ENCODE results near the gene PRR14.
"Not testable (repeated sequence)": the region's sequence is repeated elsewhere in the genome, so short reads cannot be mapped to it uniquely, and the experiment has no call there.

PRR14 gene

GRCh38 chr16:30700971-30701370 lies 50.2 kb downstream of the PRR14 start:
- Histone ChIP-seq H3K4me3 (ENCODE audit: low read depth in 1 of 2, low read length in 2 of 2) (no peak overlapping the region), H3K9me3 (ENCODE audit: control insufficient read depth in 1 of 2, low read length in 2 of 2) (no peaks in the 10 kb centered on the region), H3K27ac (ENCODE audit: low read depth, low read length) (no peak overlapping the region), H3K4me1 (ENCODE audit: control insufficient read depth in 1 of 2, insufficient read depth in 2 of 2, low read length in 2 of 2) (peaks cover 11 to 14% of the 10 kb centered on the region in 2 donors), H3K9ac (ENCODE audit: low read depth in 1 of 2, low read length in 2 of 2) (no peak overlapping the region), H3K27me3 (ENCODE audit: control insufficient read depth in 1 of 2, insufficient read depth in 2 of 2, low read length in 2 of 2) (no peaks in the 10 kb centered on the region), H3K36me3 (ENCODE audit: control insufficient read depth in 1 of 2, insufficient read depth in 2 of 2, low read length in 2 of 2) (peaks cover 26 to 49% of the 10 kb centered on the region in 2 donors)

GRCh38 chr16:30703071-30703470 lies 52.3 kb downstream of the PRR14 start:
- H3K27me3 ChIP-seq (ENCODE audit: control insufficient read depth in 1 of 2, insufficient read depth in 2 of 2, low read length in 2 of 2); H3K4me3 ChIP-seq (ENCODE audit: low read depth in 1 of 2, low read length in 2 of 2); H3K9ac ChIP-seq (ENCODE audit: low read depth in 1 of 2, low read length in 2 of 2); H3K27ac ChIP-seq (ENCODE audit: low read depth, low read length); H3K9me3 ChIP-seq (ENCODE audit: control insufficient read depth in 1 of 2, low read length in 2 of 2): not testable (repeated sequence)
- H3K36me3 ChIP-seq (ENCODE audit: control insufficient read depth in 1 of 2, insufficient read depth in 2 of 2, low read length in 2 of 2) = peaks cover 42 to 70% of the 10 kb centered on the region in 2 donors
- peaks cover 11% of the 10 kb centered on the region in 2 donors for H3K4me1 ChIP-seq (ENCODE audit: control insufficient read depth in 1 of 2, insufficient read depth in 2 of 2, low read length in 2 of 2)

GRCh38 chr16:30703971-30704370 lies 53.2 kb downstream of the PRR14 start:
- H3K27me3 ChIP-seq (ENCODE audit: control insufficient read depth in 1 of 2, insufficient read depth in 2 of 2, low read length in 2 of 2) = no peaks in the 10 kb centered on the region
- no peak overlapping the region for H3K27ac ChIP-seq (ENCODE audit: low read depth, low read length)
- no peaks in the 10 kb centered on the region for H3K9me3 ChIP-seq (ENCODE audit: control insufficient read depth in 1 of 2, low read length in 2 of 2)
- H3K4me3 ChIP-seq (ENCODE audit: low read depth in 1 of 2, low read length in 2 of 2) = no peak overlapping the region
- peaks cover 11% of the 10 kb centered on the region in 2 donors for H3K4me1 ChIP-seq (ENCODE audit: control insufficient read depth in 1 of 2, insufficient read depth in 2 of 2, low read length in 2 of 2)
- H3K36me3 ChIP-seq (ENCODE audit: control insufficient read depth in 1 of 2, insufficient read depth in 2 of 2, low read length in 2 of 2) = peaks cover 43 to 79% of the 10 kb centered on the region in 2 donors
- no peak overlapping the region for H3K9ac ChIP-seq (ENCODE audit: low read depth in 1 of 2, low read length in 2 of 2)
